Fibroblast of lung (primary cell): ENCODE measurements around the gene DOK6. TPM values are rescaled to one million over a fixed set of nuclear protein-coding genes. Genes with fewer than 3 reads are reported as not detected.

Experiments
- DNase-seq, 2 donors: peaks; one replicate each; pipeline versions ENCODE4 v3.0.0 to v3.0.0-alpha.2; 2010; ENCODE audit warnings: low read depth in 2 of 2
- H2AFZ ChIP-seq: 2 replicates; pipeline ENCODE4 v1.5.1; 2012; ENCODE audit warnings: low read length, control low read depth, inconsistent platforms
- H3K27ac ChIP-seq: 2 replicates; pipeline ENCODE4 v1.5.1; 2011; ENCODE audit warnings: low read length, control low read depth; ENCODE audit not compliant: insufficient read depth
- H3K27me3 ChIP-seq: 2 replicates; pipeline ENCODE4 v1.5.1; 2011; ENCODE audit warnings: mild to moderate bottlenecking, low read length; ENCODE audit not compliant: control insufficient read depth, insufficient read depth
- H3K36me3 ChIP-seq: 2 replicates; pipeline ENCODE4 v1.5.1; 2011; ENCODE audit warnings: low read length; ENCODE audit not compliant: control insufficient read depth, insufficient read depth
- H3K4me1 ChIP-seq: 2 replicates; pipeline ENCODE4 v1.5.1; 2011; ENCODE audit warnings: low read length; ENCODE audit not compliant: control insufficient read depth, insufficient read depth; ENCODE audit errors: extremely low read depth
- H3K4me2 ChIP-seq: 2 replicates; pipeline ENCODE4 v1.5.1; 2011; ENCODE audit warnings: low read length, control low read depth; ENCODE audit not compliant: insufficient read depth; ENCODE audit errors: extremely low read depth
- H3K4me3 ChIP-seq, 4 experiments: fragments of 200-600 bp in 1 of 4; sonication (generic) in 1 of 4; replicated peaks in 1 of 4; 2 replicates each; pipeline ENCODE4 v1.5.1; 2011 to 2016; ENCODE audit warnings: low read length in 4 of 4, low read depth in 3 of 4, mild to moderate bottlenecking in 3 of 4, control low read depth in 2 of 4, inconsistent platforms in 1 of 4, mixed read lengths in 1 of 4; ENCODE audit not compliant: insufficient read depth in 1 of 4; ENCODE audit errors: control extremely low read depth in 1 of 4
- H3K79me2 ChIP-seq: 2 replicates; pipeline ENCODE4 v1.5.1; 2012; ENCODE audit warnings: mild to moderate bottlenecking, low read length, inconsistent platforms; ENCODE audit not compliant: control insufficient read depth, insufficient read depth
- H3K9ac ChIP-seq: 2 replicates; pipeline ENCODE4 v1.5.1; 2011; ENCODE audit warnings: mild to moderate bottlenecking, low read length, control low read depth; ENCODE audit not compliant: insufficient read depth
- H3K9me3 ChIP-seq: 2 replicates; pipeline ENCODE4 v1.5.1; 2012; ENCODE audit warnings: low read depth, low read length; ENCODE audit not compliant: control insufficient read depth, insufficient read depth
- H4K20me1 ChIP-seq: 2 replicates; pipeline ENCODE4 v1.5.1; 2011; ENCODE audit warnings: low read length; ENCODE audit not compliant: control insufficient read depth, insufficient read depth; ENCODE audit errors: extremely low read depth
- CTCF ChIP-seq, 2 donors: IDR thresholded peaks in 1 of 2; conservative IDR thresholded peaks in 1 of 2; 1 replicate in 1 of 2; 2 replicates in 1 of 2; pipeline ENCODE4 v1.5.1; 2011 to 2012; ENCODE audit warnings: low read length in 2 of 2, control low read depth in 1 of 2, inconsistent platforms in 1 of 2, low read depth in 1 of 2, mild to moderate bottlenecking in 1 of 2
- EZH2 ChIP-seq: IDR thresholded peaks from 2 replicates; pipeline ENCODE4 v1.5.1; 2012; ENCODE audit warnings: low read length, control low read depth, mild to moderate bottlenecking; ENCODE audit errors: missing control alignments
- polyA plus RNA-seq, 2 donors: library from polyadenylated mRNA; depleted of rRNA in 1 of 2; stranded (reverse) in 1 of 2; unstranded in 1 of 2; fragments of >200 nt; gene quantifications; 2 replicates each; pipeline ENCODE4 v1.2.1, GENCODE V29; 2011 to 2012; ENCODE audit warnings: missing spikeins in 1 of 2
- total RNA-seq: library from RNA; depleted of rRNA; stranded (reverse); fragments of >200 nt; gene quantifications from 2 replicates; pipeline ENCODE4 v1.2.1, GENCODE V29; 2014

The DOK6 gene
- total and polyA plus RNA-seq, 2 donors (not counting 1 experiment from before 2014, with no cell fraction given) = 4.0 to 7.8 TPM

- Histone ChIP-seq H2AFZ (no peak overlapping the region), H3K4me2 (no peak overlapping the region), H3K9me3 (no peaks in the 10 kb centered on the region), H4K20me1 (no peaks in the 10 kb centered on the region), H3K9ac (no peak overlapping the region), H3K4me3 (no peak overlapping the region), H3K4me1 (no peaks in the 10 kb centered on the region), H3K79me2 (no peaks in the 10 kb centered on the region), H3K27me3 (no peaks in the 10 kb centered on the region), H3K36me3 (no peaks in the 10 kb centered on the region), H3K27ac (no peak overlapping the region)
- DNase-seq = no peak
- TF ChIP-seq EZH2 (no peak), CTCF (conservative IDR thresholded peaks at IDR 0.05 in 1 of 2, IDR thresholded peaks at IDR 0.05 in 1 of 2; ENCODE audit: low read depth in 1 of 2, low read length in 2 of 2) (no peak)
Measured at GRCh38 chr18:69617408-69617807, 216.7 kb downstream of the DOK6 start.

- DNase-seq = peak; percentile 11 to 90
- Histone ChIP-seq H3K4me2 (no peak overlapping the region), H3K27me3 (no peaks in the 10 kb centered on the region), H3K9ac (no peak overlapping the region), H3K79me2 (no peaks in the 10 kb centered on the region), H3K4me1 (no peaks in the 10 kb centered on the region), H4K20me1 (no peaks in the 10 kb centered on the region), H3K27ac (no peak overlapping the region), H3K36me3 (no peaks in the 10 kb centered on the region), H3K4me3 (no peak overlapping the region), H3K9me3 (no peaks in the 10 kb centered on the region), H2AFZ (no peak overlapping the region)
- TF ChIP-seq EZH2 (no peak), CTCF (conservative IDR thresholded peaks at IDR 0.05 in 1 of 2, IDR thresholded peaks at IDR 0.05 in 1 of 2; ENCODE audit: low read depth in 1 of 2, low read length in 2 of 2) (no peak)
Measured at GRCh38 chr18:69617888-69618287, 217.2 kb downstream of the DOK6 start.

GRCh38 chr18:69622184-69622583 is 221.5 kb downstream of the DOK6 start:
- TF ChIP-seq EZH2 (no peak), CTCF (conservative IDR thresholded peaks at IDR 0.05 in 1 of 2, IDR thresholded peaks at IDR 0.05 in 1 of 2; ENCODE audit: low read depth in 1 of 2, low read length in 2 of 2) (no peak)
- no peaks in the 10 kb centered on the region for H3K79me2 ChIP-seq
- H3K9ac ChIP-seq = no peak overlapping the region
- H4K20me1 ChIP-seq = no peaks in the 10 kb centered on the region
- no peaks in the 10 kb centered on the region for H3K27me3 ChIP-seq
- H3K27ac ChIP-seq = no peak overlapping the region
- no peaks in the 10 kb centered on the region for H3K9me3 ChIP-seq
- no peaks in the 10 kb centered on the region for H3K4me1 ChIP-seq
- no peak overlapping the region for H3K4me2 ChIP-seq
- H2AFZ ChIP-seq = no peak overlapping the region
- H3K36me3 ChIP-seq = no peaks in the 10 kb centered on the region
- DNase-seq = no peak
- H3K4me3 ChIP-seq = no peak overlapping the region
